ENCODE measurements around the gene MLLT1.

Gene MLLT1

DNA sequence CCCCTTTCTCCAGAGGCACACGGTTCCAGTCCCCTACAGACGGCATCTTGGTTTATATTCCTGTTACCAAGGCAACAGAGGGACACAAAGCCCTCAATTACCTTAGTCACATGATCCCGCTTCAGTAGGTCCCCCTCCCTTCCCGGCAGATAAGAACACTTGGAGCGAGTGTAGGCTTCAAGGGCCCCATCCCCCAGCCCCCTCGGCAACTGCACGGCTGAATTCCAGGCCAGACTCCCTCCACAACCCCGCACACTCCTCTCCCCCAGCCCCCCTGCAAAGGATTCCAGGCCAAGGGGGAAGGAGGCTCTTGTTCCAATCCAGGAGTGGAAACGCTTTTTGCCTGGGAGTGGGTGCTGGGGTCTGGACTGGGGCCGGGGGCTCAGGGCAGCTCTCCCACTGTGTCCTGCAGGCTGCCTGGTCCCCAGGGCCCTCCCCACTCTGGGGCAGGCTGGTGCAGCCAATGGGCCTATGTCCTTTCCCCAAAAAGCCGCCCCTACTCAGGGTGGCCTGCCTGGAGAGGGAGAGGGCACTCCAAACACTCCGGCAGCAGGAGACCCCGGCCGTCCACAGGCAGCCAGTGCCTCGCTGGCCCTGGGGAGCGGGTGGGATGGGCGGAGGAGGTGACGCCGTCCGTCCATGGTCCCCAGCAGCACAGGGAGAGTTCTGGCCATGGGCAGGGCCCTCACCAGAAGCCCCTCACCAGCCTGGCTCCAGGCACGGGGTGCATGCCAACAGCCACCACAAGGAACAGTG lies 62.6 kb downstream of the MLLT1 start:
- no peak for DNase-seq (ENCODE audit: insufficient read length, low spot score)
- no peak for FAIRE-seq

DNA sequence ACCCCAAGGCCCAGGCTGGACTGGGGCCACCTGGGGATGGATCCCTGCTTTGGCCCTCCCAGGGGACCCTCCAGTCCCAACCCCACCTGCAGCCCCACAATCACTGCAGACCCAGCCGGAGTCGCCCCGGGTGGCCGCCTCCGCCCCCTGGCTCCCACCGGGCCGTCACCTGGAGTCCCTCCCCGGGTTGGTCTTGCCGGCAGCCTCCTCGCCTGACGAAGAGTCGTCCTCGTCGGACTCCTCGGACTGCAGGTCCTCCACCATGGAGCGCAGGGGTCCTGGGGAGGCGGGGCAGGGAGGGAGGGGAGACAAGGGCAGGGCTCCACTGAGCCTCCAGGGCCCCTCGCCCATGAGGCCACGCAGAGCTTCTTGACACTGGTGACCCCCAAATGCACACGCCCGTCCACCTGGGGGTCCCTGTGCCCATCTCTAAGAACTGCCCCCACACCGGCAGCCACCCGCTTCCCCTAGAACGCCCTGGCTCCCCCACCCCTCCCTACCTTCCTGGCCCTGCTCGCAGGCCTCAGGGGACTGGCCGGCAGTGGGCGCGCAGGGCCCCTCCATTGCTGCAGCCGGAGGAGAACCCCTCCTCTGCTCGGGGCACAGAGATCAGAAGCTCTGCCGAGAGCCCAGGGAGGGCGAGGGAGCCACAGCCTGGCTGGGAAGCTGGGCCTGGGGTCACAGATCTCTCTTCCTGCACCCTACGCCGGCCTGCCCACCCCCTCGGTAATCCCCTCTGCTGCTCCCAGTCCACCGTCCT lies 63.4 kb downstream of the MLLT1 start:
- TF ChIP-seq, protein P1, sequence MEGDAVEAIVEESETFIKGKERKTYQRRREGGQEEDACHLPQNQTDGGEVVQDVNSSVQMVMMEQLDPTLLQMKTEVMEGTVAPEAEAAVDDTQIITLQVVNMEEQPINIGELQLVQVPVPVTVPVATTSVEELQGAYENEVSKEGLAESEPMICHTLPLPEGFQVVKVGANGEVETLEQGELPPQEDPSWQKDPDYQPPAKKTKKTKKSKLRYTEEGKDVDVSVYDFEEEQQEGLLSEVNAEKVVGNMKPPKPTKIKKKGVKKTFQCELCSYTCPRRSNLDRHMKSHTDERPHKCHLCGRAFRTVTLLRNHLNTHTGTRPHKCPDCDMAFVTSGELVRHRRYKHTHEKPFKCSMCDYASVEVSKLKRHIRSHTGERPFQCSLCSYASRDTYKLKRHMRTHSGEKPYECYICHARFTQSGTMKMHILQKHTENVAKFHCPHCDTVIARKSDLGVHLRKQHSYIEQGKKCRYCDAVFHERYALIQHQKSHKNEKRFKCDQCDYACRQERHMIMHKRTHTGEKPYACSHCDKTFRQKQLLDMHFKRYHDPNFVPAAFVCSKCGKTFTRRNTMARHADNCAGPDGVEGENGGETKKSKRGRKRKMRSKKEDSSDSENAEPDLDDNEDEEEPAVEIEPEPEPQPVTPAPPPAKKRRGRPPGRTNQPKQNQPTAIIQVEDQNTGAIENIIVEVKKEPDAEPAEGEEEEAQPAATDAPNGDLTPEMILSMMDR (IDR thresholded peaks at IDR 0.05; ENCODE audit: insufficient read depth, missing control alignments) = no peak
- FAIRE-seq (no peak), DNase-seq (ENCODE audit: insufficient read length, low spot score) (no peak)

More for the DNA sequence above, 62.6 kb downstream of the MLLT1 start:
- TF ChIP-seq, protein P1 (IDR thresholded peaks at IDR 0.05; ENCODE audit: insufficient read depth, missing control alignments) = no peak

DNA sequence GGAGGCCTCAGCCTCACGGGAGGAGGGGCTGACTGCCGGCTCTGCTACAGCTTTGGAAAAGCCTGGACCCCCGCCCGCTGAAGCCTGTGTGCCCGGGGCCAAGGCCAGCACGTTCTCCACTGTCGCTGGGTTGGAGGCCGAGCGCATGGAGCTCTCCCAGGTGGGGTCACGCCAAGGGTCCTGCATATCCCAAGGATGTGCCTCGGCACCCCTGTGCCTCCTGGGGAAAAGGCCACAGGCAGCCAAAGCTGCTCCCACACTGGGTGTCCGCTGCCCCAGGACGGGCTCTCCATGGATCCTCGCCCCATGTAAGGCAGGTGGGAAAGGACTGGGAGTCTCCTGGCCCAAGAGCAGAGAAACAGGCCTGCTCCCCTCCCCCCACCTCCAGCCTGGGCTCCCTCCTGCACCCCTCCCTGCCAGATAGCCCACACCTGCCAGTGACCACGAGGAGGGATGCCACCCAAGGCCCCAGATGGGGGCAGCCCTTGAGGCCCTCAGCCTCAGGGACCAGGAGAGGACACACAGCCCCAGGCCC lies 64.0 kb downstream of the MLLT1 start:
- FAIRE-seq (no peak), DNase-seq (ENCODE audit: insufficient read length, low spot score) (no peak)
- TF ChIP-seq, protein P1 (IDR thresholded peaks at IDR 0.05; ENCODE audit: insufficient read depth, missing control alignments) = no peak

DNA sequence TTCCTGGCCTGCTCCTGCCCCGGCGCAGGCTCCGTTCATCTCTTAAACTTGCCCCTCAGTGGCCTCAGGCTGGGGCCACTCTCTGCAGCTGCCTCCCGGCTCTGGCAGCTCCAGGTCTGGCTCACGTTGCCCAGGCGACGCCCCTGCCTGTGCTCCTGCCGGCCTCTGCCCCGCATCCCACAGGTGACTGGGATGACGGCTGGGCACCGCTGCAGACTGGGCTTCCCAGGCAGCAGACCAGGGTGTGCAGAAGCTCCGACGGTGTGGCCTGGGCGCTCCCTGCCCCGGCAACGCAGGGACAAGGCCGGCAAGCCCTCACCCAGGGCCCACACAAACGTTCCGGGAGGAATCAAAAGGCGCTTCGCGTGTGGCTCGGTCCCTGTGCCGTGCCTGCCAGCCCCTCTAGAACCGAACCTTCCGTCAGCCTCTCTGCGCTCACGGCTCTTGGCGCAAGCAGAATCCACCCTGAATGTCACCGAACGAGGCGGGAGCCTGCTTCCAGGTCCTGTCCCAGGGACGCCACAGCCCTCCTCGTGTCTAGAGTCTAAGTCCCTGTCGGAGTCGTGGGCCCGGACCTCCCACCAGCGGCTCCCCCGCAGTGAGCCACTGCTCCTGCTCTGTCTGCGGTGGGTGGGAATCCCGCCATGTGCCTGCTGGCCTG lies 64.8 kb downstream of the MLLT1 start:
- TF ChIP-seq, protein P1 (IDR thresholded peaks at IDR 0.05; ENCODE audit: insufficient read depth, missing control alignments) = no peak
- no peak for FAIRE-seq
- DNase-seq (ENCODE audit: insufficient read length, low spot score) = no peak

DNA sequence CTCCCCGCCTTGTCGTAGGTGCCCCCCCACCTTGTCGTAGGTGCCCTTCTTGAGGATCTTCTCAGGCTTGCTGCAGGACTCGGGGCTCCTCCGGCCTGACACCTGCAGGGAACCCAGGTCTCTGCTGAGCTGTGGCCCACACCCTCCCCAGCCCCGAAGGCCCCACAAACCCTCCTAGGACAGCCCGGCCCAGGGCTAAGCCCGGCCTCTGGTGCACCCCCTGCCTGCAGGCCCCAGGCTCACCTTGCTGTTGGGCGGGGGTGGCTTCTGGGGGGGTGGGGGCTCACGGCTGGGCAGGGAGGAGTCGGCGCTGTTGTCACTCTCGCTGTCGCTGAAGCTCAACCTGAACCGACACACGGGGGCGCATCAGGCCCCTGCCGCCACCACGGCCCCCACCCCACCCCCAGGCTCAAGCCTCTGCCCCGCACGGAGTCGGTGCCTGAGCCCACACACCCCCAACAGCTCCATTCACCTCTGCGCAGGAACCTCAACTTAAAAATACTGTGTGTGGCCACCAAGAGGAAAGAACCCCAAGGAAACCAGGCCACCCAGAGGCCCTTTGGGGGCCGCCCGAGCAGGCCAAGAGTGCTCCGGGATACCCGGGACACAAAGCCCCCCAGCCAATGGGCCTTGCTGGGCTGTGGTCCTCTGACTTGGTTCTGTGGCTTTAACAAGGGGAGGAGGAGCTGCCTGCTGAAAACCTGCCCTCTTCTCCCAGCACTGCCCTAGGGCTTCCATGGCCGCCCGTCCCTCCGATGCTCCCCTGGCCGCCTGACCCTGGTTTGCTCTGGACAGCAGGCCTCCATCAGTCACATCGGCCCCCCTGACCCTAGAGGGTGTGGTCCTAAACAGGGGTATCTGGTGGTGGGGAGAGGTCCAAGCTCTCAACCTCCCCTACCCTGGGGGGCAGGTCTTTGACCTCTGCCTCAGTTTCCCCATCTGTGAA lies 65.8 kb downstream of the MLLT1 start:
- no peak for FAIRE-seq
- DNase-seq (ENCODE audit: insufficient read length, low spot score) = peak; percentile 7
- TF ChIP-seq, protein P1 (IDR thresholded peaks at IDR 0.05; ENCODE audit: insufficient read depth, missing control alignments) = no peak

DNA sequence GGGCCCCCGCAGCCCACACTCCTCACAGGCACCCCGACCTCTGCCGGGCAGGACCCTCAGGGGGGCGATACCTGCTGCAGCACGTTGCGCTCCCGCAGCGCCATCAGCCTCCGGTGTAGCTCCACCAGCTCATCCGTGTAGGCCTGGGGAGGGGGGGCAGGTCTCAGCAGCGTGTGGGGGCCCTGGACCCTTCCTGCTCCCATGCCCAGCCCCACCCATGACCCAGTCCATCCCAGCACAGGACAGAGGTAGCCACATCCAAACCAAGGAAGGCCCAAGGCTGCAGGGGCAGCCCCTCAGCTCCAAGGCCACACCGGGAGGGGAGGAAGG lies 66.5 kb downstream of the MLLT1 start:
- no peak for FAIRE-seq
- TF ChIP-seq, protein P1 (IDR thresholded peaks at IDR 0.05; ENCODE audit: insufficient read depth, missing control alignments) = no peak
- DNase-seq (ENCODE audit: insufficient read length, low spot score) = no peak
